Astrocyte of the cerebellum (primary cell): Measurements from ENCODE around the gene PPP4R3B.
"Not testable (repeated sequence)": the region's sequence is repeated elsewhere in the genome, so short reads cannot be mapped to it uniquely, and the experiment has no call there.

Experiments
- DNase-seq: peaks from one replicate; pipeline ENCODE4 v3.0.0-alpha.2; 2011; ENCODE audit warnings: low read depth
- H3K4me3 ChIP-seq: 2 replicates; pipeline ENCODE4 v1.5.1; 2011; ENCODE audit warnings: mild to moderate bottlenecking, low read depth, low read length, moderate library complexity
- CTCF ChIP-seq: IDR thresholded peaks from 2 replicates; pipeline ENCODE4 v1.5.1; 2012; ENCODE audit warnings: low read length, low read depth, moderate library complexity, mild to moderate bottlenecking; ENCODE audit errors: missing control alignments
- in situ Hi-C: cut with HindIII; loops from 2 replicates; pipeline ENCODE4 v1.10.0; 2017; ENCODE audit warnings: low sequenced_read_pairs

Gene PPP4R3B

GRCh38 chr2:55555977-55556376, 61.4 kb downstream of the PPP4R3B start:
- H3K4me3 ChIP-seq: no peak overlapping the region
- in situ Hi-C loops: no loop called here
- TF ChIP-seq CTCF: no peak
- peak; percentile 12 for DNase-seq

- no peak overlapping the region for H3K4me3 ChIP-seq
- TF ChIP-seq CTCF: no peak
- in situ Hi-C loops: no loop called here
- no peak for DNase-seq
Measured at GRCh38 chr2:55553321-55553720, 64.1 kb downstream of the PPP4R3B start.

- peak; percentile 87 for DNase-seq
- in situ Hi-C loops: no loop called here
- no peak overlapping the region for H3K4me3 ChIP-seq
- no peak for TF ChIP-seq CTCF
Measured at GRCh38 chr2:55550368-55551102, 66.9 kb downstream of the PPP4R3B start.

GRCh38 chr2:55547679-55548078, 69.7 kb downstream of the PPP4R3B start:
- DNase-seq, H3K4me3 ChIP-seq, in situ Hi-C loops: not testable (repeated sequence)

GRCh38 chr2:55547001-55547400, 70.4 kb downstream of the PPP4R3B start:
- TF ChIP-seq CTCF: no peak
- DNase-seq: no peak
- in situ Hi-C loops: no loop called here
- no peak overlapping the region for H3K4me3 ChIP-seq

GRCh38 chr2:55530539-55531081, 86.8 kb downstream of the PPP4R3B start:
- no peak for TF ChIP-seq CTCF
- in situ Hi-C loops: no loop called here
- H3K4me3 ChIP-seq: no peak overlapping the region
- DNase-seq: no peak

- H3K4me3 ChIP-seq: no peak overlapping the region
- no peak for TF ChIP-seq CTCF
- in situ Hi-C loops: no loop called here
- no peak for DNase-seq
Measured at GRCh38 chr2:55526174-55526573, 91.2 kb downstream of the PPP4R3B start.
